ENCODE measurements around the gene STUM.
"Not testable (repeated sequence)": the region's sequence is repeated elsewhere in the genome, so short reads cannot be mapped to it uniquely, and the experiment has no call there.

Gene STUM, protein sequence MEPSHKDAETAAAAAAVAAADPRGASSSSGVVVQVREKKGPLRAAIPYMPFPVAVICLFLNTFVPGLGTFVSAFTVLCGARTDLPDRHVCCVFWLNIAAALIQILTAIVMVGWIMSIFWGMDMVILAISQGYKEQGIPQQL

DNA sequence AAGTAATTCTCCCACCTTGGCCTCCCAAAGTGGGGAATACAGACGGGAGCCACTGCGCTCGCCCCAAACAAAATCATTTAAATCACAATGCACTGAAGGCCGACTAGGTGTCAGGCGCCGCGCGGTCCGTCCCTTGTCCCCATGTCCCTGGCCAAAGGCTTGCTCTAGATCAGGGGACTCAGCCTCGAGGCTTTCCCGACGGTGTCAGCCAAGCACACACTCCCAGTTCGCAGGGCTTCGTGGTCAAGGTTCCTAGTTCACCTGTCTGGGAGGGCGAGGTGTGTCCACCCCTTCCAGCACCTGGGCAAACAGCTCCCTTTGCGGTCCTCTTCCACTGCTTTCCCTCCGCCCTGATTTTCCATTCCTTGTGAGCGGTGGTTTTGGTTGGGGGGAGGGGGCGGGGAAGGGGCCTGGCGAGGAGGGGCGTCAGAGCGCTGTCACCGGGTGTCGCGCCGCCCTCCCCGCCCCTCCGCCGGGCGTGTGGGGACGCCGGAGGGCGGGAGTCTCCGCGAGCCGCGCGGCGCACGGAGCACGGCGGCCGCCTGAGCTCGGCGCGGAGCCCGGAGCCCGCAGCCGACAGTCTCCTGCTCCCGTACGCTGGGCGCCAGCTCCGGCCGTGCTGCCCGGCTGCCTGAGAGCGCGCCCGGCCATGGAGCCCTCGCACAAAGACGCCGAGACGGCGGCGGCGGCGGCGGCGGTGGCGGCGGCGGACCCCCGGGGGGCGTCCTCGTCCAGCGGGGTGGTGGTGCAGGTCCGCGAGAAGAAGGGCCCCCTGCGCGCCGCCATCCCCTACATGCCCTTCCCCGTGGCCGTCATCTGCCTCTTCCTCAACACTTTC is at the start of gene STUM:
STUM (plus strand) TSS at position 509 of the 838 bp plus-strand sequence; CDS start at position 650, 141 bp downstream.
- no peak for DNase-seq

DNA sequence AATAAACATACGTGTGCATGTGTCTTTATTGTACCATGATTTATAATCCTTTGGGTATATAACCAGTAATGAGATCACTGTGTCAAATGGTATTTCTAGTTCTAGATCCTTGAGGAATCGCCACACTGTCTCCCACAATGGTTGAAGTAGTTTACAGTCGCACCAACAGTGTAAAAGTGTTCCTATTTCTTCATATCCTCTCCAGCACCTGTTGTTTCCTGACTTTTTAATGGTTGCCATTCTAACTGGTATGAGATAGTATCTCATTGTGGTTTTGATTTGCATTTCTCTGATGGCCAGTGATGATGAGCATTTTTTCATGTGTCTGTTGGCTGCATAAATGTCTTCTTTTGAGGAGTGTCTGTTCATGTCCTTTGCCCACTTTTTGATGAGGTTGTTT is 48.9 kb upstream of the STUM start:
- DNase-seq, result not testable (repeated sequence)

DNA sequence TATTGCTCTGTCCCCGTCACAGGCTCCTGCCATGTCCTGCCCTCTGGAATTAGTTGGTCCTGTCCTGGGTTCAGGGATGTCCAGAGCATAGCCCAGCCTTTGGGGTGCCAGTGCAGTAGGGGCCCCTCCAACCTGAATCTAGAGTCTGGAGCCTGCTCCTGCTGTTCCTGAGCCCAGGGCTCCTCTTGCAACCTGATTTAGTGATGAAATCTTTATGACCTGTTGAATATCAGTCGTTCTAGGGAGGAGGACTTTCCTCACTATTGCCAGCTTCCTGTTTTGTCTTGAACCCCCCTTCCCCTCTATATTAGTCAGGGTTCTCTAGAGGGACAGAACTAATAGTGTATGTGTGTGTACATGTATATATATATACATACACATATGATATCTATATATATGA is 42.5 kb upstream of the STUM start:
- DNase-seq, result no peak

DNA sequence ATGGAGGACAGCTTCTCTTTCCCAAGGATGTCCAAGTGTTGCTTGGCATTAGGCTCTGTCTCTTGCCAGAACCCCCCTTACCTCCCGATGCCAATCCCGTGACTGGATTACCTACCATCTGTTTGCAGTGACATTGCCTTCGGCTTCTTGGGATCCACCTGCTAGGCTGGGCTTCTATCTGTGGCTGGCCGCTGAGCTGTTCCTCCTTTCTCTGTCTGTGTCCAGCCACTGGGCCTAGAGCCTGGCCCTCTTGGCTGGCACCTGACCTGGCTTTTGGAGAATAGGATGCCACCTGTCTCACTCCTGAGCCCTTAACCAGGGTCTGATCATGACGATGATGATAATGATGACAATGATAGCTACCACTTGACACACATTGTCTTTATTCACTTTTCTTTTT is 41.6 kb upstream of the STUM start:
- no peak for DNase-seq

DNA sequence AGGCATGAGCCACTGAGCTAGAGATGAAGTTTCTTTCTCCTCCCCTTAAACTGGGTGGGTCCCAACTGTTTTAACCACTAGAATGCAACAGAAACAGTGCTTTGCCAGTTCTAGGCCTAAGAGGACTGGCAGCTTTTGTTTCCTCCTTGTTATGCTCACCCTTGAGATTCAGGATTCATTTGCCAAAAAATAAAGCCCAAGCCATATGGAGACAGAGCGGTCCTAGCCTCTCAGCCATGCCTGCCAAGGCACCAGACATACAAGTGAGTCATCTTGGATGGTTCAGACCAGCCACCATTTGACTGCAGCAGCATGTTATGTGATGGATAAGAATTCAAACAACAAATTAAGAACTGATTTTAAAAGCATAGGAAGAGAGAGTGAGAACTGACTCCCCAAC is 38.1 kb upstream of the STUM start:
- DNase-seq, result no peak

DNA sequence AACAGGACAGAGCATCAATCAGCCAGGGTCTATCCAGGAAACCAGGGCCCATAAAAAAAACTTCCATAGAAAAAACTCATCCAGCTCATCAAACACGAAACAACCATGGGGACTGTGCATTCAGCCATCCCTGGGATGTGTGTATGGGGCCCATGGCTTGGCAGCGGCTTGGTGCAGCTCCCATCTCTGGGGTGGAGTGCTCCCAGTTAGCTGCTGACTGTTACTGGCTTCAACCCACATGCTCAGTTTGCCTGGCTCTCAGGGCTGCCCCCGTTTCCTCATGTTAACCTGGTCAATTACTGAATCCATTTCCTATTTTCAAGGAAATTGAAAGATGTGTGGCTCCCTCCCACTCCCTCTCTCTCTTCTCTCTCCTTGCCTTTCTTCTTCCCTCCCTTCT is 37.3 kb upstream of the STUM start:
- no peak for DNase-seq

DNA sequence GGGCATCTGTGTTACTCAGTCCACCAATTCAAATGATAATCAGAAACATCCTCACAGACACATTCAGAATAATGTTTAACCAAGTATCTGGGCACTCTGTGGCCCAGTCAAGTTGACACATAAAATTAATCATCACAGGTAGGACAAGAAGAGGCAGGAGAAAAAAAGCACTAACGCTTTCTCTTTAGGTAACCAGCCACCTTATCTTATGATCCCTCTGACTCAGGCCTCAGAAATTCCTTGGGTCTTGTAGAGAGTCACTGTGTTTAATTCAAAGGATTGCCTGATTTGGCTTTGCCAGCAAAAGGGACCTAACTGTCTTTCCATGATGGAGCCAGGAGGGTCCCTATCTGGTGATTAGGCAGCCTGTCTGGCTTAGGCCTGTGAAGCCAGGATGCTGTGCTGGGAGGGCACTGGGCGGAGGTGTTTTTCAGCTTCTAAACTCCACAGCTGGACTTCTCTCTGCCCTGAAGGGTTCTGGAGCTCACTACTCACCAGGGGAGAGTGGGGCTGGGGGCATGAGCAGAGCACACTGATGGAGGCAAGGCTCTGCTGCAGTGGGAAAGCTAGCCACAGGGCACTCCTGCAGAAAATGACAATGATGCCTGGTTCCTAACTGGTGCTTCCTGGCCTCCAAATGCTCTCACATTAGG is 36.4 kb upstream of the STUM start:
- no peak for DNase-seq

DNA sequence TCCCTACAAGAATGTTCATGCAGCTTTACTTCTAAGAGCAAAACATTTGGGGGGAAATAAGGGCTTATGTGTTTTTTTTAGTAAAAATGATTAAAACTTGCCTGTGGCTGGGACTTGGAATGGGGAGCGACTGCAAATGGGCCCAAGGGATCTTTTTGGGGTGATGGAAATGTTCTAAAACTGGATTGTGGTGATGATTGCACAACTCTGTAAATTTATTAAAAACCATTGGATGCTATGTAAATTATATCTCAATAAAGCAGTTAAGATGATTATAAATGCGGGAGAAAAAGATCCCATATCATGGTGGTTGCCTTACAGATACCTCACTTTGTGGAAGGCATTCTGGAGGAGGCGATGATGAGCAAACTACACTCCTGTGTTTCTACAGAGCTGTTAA is 30.2 kb upstream of the STUM start:
- no peak for DNase-seq

DNA sequence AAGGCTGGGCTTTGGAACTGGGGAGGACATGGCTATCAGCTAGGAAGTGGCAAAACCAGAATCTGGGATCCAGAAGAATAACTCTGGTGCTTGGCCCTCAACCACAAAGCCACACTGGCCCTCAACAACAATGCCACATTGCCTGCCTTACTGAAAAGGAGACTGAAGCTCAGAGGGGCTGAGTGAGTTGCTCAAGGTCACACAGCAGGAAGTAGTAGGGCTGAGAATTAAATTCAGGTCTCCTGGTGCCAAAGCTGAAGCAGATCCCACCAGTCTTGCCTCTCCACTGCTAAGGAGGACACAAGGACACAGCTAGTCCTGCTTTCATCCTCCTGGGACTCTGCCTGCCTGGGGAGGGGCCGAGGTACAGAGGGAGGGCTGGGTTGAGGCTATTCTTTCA is 29.4 kb upstream of the STUM start:
- DNase-seq, result no peak

DNA sequence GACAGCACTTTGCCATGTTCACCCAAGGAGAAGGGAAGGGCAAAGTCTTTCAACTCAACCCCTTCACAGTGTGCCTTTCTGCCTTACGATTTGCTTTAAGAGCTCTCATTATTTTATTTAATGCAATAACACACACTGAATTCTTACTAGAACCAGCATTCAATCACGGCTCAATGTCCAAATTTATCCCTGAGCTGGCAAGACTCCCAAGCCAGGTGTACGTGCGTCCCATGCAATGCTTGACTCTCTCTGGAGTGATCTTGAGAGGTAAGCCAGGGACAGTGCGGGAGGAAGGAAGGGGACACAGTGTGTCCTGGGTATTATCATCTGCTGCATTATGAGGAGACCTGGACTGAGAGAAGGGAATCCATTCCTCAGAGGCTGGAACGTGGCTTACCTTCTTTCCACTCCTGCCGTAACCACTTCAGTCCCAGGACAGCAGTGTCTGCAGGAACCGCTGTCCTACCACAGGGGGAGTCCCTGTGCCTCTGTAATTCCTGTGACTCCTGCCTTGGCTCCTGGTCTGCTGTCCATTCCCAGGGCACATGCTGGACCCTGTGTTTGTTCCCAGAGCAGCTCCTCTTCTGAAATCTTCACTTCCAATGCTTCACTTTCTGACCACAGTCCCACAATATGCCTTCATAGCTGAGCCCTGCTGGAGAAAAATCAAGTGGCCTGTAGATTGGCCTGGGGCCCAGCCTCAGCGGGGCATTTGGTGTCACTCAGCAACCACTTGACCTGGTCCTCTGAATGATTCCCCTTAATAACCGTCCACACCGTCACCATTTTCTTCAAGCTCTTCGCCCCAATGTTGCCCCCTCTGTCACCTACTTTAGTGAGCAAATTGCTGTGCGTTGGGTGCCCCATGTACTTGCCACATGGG is 28.6 kb upstream of the STUM start:
- no peak for DNase-seq

DNA sequence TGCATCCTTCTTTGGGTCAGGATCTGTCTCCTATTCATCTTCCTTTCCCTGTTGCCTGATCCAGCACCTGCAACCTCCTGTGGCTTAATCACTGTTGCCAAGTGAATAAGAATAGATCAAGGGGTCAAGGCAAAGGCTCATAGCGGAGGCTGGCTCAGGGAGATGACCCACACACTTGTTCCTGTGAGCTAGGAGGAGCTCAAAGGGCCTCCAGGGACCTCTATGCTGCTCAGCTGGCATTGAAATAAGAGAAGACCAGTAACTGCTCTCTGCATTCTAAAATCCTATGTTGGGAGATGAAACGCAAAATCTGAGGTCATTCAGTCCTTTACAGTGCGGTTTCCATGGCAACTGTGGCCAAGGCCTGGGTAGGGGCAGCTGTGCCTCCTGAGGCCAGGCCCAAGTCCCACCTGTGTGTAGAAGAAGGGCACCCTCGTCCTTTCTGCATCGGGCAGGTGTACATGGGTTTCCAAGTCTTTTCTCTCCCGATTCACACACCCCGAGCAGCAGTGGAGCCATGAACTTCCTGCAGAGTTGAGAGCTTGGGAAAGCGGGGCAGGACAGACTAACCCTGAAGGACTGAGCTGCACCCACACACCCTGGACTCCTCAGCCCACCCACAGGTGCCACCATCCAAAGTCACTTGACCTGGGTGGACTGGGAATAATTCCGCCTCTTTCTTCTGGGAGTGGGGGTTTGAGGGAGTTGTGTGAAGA is 27.8 kb upstream of the STUM start:
- no peak for DNase-seq

DNA sequence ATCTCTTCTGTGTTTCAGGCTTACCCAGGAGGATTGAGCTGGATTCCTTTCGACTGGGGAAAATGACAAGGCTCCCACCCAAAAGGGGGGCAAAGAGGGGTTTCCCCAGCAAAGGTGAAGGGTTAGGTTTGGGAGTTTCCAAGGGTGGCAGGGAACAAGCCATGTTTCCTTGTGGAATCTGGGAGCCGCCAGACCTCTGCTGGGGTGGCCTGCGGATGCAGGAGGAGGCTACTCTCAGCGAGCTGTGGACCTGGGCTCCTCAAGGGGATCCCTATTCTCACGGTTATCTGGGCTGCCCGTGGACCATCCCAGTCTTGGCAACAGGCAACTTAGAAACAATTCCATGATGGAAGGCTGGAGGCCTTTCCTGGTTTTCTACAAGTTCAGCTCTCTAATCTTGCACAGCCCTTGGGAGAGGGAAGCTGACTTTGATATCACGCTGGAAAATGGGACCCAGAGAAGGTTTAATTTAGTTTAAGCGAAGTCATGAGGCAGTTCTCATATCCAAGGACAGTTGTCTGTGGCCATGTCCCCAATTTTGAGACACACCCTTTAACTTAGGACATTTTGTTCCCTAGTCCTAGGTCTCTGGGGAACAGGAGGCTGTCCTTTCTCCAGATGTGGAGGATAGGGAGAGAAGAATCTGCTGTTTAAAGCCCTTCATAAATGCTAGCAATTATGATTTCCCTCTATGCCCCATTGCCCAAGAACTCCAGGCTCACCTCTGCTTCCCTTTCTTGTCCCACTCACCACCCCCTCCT is 24.7 kb upstream of the STUM start:
- DNase-seq, result no peak

DNA sequence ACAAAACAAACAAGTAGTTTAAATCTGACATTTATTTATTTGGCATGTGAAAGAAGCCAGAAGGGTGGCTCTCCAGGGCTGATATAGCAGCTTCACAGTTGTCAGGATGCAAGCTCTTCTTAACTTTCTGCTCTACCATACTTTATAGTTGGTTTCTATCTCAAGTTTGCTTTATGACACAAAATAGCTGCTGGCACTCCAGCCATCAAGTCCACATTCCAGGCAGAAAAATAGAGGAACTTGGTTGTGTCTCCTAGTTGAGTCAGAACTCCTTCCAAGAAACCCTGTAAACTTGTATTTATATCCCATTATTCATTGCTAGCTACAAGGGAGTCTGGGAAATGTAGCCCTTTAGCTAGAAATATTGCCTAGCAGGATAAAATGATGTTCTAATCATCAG is 24.0 kb upstream of the STUM start:
- DNase-seq, result no peak

DNA sequence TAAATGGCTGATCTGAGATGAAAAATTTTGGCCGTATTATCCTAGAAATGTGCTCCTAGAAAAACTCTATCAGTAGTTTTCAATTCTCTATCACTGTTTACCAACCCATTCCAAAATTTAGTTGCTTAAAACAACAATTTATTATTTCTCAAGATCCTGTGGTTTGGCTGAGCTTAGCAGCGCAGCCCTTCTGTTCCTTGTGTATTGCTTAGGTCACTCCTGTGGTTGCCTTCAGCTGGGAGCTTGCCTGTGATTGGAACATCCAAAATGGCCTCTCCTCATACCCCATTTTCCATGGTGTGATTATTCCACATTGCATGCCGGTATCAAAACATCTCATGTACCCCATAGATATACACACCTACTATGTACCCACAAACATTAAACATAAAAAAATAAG is 22.8 kb upstream of the STUM start:
- DNase-seq, result no peak

DNA sequence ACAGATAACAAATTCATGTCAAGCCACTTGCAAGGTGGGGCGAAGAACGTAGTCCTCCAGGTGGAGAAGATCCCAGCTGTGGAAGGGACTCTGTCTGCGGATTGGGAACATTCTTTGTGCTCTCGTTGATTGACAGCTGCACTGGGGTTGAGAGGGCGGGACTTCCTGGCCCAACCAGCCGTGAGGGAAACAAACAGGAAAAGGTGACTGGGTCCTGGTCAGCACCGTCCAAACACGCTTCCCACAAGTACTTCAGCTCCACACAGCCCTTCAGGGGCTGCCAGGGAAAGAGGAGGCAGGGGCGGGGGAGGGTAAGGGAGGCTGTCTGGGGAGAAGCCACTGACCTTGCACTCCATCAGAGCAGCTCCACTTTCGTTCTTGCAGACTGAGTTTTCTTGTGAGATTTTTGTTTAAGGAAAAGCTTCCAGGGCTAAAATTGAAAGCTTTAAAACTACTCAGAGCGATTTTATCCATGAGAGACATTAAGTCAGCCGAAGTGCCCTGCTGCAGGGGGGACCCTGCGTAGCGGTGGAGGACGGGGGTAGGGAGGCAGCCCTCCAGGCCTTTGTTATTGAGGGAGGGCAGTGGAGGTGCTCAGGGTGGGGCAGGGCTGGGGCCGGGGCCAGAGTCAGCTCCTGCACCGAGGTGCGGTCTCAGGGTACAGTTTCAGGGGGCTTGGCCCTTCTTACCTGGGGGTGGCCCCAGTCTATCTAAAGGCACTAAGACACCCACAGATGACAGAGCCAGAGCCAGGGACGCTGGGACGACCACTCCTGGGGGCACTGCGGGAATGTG is 21.6 kb upstream of the STUM start:
- no peak for DNase-seq

DNA sequence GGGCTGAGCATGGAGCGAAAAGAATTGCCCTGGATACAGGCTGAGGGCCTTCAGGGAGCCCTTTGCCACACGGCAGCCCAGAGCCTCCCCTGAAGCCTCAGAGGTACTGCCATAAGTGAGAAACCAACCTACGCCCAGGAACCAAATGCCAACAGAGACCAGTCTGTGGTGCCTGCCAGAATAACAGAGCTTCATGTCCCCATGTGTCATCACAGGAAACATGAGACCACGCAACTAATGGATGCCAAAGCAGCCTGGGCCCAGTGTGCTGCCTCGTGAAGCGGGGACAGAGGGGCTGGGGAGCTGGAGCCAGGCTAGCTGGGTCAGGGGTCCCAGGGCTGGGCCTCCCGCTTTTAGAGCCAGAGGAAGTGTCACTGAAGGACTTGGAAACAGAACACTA is 18.7 kb upstream of the STUM start:
- DNase-seq, result no peak

DNA sequence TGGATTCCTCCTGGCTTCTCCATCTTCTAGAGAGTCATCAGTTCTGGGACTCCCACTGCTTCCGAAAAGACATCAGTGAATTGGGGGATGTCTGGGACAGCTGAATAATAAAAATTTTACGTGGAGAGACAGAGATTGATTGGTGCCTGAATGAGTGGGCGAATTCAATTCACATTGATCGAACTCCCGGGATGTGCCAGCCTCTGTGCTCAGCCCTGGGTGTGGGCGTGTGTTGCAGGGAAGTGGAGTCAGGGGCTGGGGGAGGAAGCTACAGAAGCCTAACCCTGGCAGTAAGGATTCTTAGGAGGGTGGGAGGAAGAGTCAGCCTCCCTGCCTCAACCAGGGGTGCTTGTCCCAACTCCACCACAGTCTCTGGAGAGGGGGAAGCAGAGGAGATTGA is 18.0 kb upstream of the STUM start:
- DNase-seq, result no peak

DNA sequence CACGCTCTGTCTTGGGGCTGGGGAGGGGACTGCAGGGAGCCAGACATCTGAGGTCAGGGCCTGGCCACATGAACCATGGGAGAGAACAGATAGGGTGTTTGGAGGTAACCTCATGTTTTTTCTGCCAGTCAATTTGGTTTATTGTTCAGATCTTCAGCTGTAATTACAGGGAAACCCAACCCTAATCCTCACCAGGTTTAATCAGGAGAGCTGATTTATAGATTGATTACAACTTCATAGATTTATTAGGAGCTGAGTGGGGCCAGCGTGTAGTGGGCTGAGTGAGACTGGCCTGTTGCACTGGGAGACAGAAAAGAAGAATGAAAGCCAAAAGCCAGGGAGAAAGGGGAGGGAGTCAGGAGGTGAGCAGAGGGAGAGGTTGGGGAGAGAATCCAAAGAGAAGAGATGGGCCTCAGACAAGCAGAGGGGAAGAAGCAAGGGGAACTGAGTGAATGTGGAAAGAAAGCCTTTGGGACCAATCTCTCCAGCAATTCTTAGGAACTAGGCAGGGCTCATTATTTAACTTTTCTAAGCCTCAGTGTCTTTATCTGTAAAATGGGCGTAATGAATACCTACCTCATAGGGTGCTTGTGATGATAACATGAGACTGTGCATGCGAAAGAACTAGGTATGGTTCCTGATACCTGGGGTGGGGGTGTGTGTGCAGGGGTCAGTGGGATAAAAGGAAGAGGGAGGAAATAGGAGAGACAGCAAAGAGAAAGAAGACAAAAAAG is 17.0 kb upstream of the STUM start:
- DNase-seq, result no peak

DNA sequence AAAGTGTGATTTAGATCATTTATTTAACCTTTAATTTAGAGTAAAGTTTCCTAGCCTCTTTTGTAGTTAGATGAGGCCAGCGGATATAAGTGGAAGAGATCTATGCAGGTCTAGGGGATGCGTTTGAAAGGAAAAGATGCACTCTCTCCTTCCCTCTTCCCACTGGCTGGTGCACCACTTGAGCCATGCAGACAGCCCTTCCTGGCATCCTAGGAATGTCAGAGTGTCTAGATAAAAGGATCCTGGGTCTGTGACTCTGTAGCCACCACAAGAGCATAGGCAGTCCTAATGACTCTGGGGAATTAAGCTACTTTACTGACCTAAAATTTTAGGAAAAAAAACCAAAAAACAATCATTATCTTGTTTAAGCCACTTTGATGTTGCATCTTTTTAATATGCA is 16.0 kb upstream of the STUM start:
- no peak for DNase-seq

DNA sequence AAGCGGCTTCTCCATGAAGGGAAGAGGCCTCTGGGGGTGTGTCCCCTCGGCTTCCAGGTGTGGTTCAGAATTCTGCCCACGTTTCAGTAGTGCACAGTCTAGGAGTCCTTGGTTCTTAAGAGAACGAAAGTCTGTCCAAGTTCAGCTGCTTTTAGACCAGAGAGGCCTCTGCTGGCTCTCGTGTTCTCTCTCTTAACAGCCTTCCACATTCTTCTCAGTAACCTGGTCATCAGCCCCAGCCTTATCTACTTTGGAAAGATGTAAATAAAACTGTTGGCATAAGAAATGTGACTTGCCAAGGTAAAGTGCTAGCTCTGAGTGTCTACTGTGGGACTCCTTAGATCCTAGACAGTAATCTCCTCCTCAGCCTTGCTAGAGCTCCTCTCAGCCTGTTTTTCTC is 15.3 kb upstream of the STUM start:
- no peak for DNase-seq
